GM23248 (cell line): ENCODE data around the gene ASTN1. TPM values are rescaled to one million over a fixed set of nuclear protein-coding genes. Genes with fewer than 3 reads are reported as not detected.
A peak's percentile ranks its signal among the peaks of the same experiment; 100 is the strongest.

Experiments used
- DNase-seq: peaks from one replicate; pipeline ENCODE4 v3.0.0-alpha.2; 2015
- H2AFZ ChIP-seq: fragments of 200-600 bp; sonication (generic); 2 replicates; pipeline ENCODE4 v1.6.1; 2016; ENCODE audit warnings: antibody characterized with exemption
- H3F3A ChIP-seq: fragments of 200-600 bp; sonication (generic); 2 replicates; pipeline ENCODE4 v1.6.1; 2016; ENCODE audit warnings: mild to moderate bottlenecking, antibody characterized with exemption, mixed run types; ENCODE audit not compliant: insufficient read depth
- H3K27ac ChIP-seq: fragments of 200-600 bp; sonication (generic); 2 replicates; pipeline ENCODE4 v1.5.1; 2016; ENCODE audit warnings: mild to moderate bottlenecking
- H3K27me3 ChIP-seq: fragments of 200-600 bp; sonication (generic); replicated peaks from 2 replicates; pipeline ENCODE4 v1.6.1; 2016; ENCODE audit warnings: mild to moderate bottlenecking; ENCODE audit not compliant: insufficient read depth
- H3K36me3 ChIP-seq: fragments of 200-600 bp; sonication (generic); 2 replicates; pipeline ENCODE4 v1.6.1; 2016; ENCODE audit warnings: low read depth, mild to moderate bottlenecking
- H3K4me1 ChIP-seq: fragments of 200-600 bp; sonication (generic); 2 replicates; pipeline ENCODE4 v1.6.1; 2016; ENCODE audit warnings: mild to moderate bottlenecking; ENCODE audit not compliant: insufficient read depth
- H3K4me2 ChIP-seq: fragments of 200-600 bp; sonication (generic); one replicate; pipeline ENCODE4 v1.6.1; 2016; ENCODE audit warnings: mild to moderate bottlenecking; ENCODE audit not compliant: unreplicated experiment
- H3K4me3 ChIP-seq: fragments of 200-600 bp; sonication (generic); 2 replicates; pipeline ENCODE4 v1.5.1; 2016; ENCODE audit warnings: mild to moderate bottlenecking
- H3K79me2 ChIP-seq: fragments of 200-600 bp; sonication (generic); 2 replicates; pipeline ENCODE4 v1.6.1; 2016; ENCODE audit warnings: mild to moderate bottlenecking; ENCODE audit not compliant: insufficient read depth
- H3K9ac ChIP-seq: fragments of 200-600 bp; sonication (generic); 2 replicates; pipeline ENCODE4 v1.6.1; 2016; ENCODE audit warnings: mild to moderate bottlenecking
- H3K9me2 ChIP-seq: fragments of 200-600 bp; sonication (generic); 2 replicates; pipeline ENCODE4 v1.6.1; 2016; ENCODE audit warnings: mixed run types, mild to moderate bottlenecking, moderate library complexity; ENCODE audit not compliant: insufficient read depth
- H3K9me3 ChIP-seq: fragments of 200-600 bp; sonication (generic); one replicate; pipeline ENCODE4 v1.6.1; 2017; ENCODE audit warnings: low read depth
- H4K20me1 ChIP-seq: fragments of 200-600 bp; sonication (generic); 2 replicates; pipeline ENCODE4 v1.6.0; 2016; ENCODE audit not compliant: insufficient read depth
- EZH2 ChIP-seq: fragments of 200-600 bp; sonication (generic); IDR thresholded peaks from 2 replicates; pipeline ENCODE4 v1.6.1; 2018; ENCODE audit warnings: antibody characterized with exemption, mild to moderate bottlenecking; ENCODE audit not compliant: insufficient read depth, poor library complexity, severe bottlenecking
- EZH2phosphoT487 ChIP-seq: fragments of 200-600 bp; sonication (generic); IDR thresholded peaks from 2 replicates; pipeline ENCODE4 v1.6.1; 2018; ENCODE audit warnings: antibody characterized with exemption, moderate library complexity, mild to moderate bottlenecking, low read depth; ENCODE audit not compliant: insufficient read depth
- WGBS, 2 experiments: methylation state at CpG; one replicate each; pipeline ENCODE4 v1.1.6; 2015 to 2017; ENCODE audit warnings: low lambda C conversion rate in 2 of 2, low coverage in 1 of 2; ENCODE audit errors: missing lambda C conversion rate in 2 of 2; 5-methylcytosine and 5-hydroxymethylcytosine counted together
- in situ Hi-C: fragments of 300-500 bp; cut with MboI; formaldehyde crosslinking; loops from 2 replicates; pipeline ENCODE4 v1.15.0; 2020
- polyA plus RNA-seq: library from polyadenylated mRNA; unstranded; fragments of >200 nt; fragmentation: Nextera tagmentation; extraction: Ambion mirVana; gene quantifications from 2 replicates; pipeline ENCODE4 v1.2.1, GENCODE V29; 2016
- total RNA-seq: library from RNA; depleted of rRNA; stranded (reverse); fragments of >200 nt; shearing (Covaris generic); gene quantifications from 2 replicates; pipeline ENCODE4 v1.2.3, GENCODE V29; 2014

Gene ASTN1
- total and polyA plus RNA-seq, 2 experiments from 2014 or later, result not detected

DNA sequence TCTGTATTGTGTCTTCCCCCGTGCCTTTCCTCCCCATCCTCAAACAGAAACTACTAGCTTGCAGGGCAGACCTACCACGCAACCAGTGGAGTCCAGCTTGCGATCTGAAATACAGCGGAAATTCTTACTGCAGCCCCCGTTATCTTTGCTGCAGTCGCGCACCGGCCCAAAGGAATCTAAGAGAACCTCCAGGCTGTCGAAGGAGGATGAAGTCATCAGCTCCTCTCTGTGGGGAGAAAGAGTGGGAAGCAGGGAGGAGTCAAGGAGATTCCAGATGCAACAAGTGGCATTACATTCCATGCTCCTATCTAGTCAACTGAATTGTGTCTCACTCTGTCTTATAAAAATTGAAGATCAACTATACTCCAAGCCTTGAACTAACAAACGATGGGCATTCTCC, 206.9 kb downstream of the ASTN1 start:
- Histone ChIP-seq H3K9ac (no peak overlapping the region), H3K27ac (no peak overlapping the region), H3K27me3 (no peaks in the 10 kb centered on the region), H3K4me3 (no peak overlapping the region), H3K4me2 (no peak overlapping the region), H3K9me3 (no peaks in the 10 kb centered on the region), H3K79me2 (no peaks in the 10 kb centered on the region), H2AFZ (no peak overlapping the region), H3K9me2 (no peaks in the 10 kb centered on the region), H3K4me1 (no peaks in the 10 kb centered on the region), H3K36me3 (no peaks in the 10 kb centered on the region), H4K20me1 (no peaks in the 10 kb centered on the region), H3F3A (no peaks in the 10 kb centered on the region)
- in situ Hi-C loops, result no loop called here
- no peak for DNase-seq
- TF ChIP-seq EZH2 (no peak), EZH2phosphoT487 (no peak)
- WGBS, 2 experiments, result 76% methylated on average over 10 of the region's 10 CpGs

DNA sequence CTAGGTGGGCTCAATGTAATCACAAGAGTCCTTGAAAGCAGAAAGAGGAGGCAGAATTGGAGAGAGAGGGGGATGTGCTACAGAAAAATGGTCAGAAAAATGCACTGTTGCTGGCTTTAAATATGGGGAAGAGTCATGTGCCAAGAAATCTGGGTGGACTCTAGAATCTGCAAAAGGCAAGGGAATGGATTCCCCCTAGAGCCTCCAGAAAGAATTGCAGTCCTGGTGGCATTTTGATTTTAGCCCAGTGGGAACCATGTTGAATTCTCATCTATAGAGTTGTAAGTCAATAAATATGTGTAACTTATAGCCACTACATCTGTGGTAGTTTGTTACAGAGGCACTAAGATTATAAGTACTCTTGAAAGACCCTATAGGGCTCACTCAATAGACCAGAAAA, 210.3 kb downstream of the ASTN1 start:
- H3K27me3 ChIP-seq, result no peaks in the 10 kb centered on the region; the same call in 1 of the 2 replicates
- no peak overlapping the region for H3K9ac ChIP-seq
- H4K20me1 ChIP-seq, result no peaks in the 10 kb centered on the region
- in situ Hi-C loops, result no loop called here
- no peak overlapping the region for H3K27ac ChIP-seq
- H3K4me2 ChIP-seq, result no peak overlapping the region
- H2AFZ ChIP-seq, result no peak overlapping the region
- no peaks in the 10 kb centered on the region for H3K9me2 ChIP-seq
- H3F3A ChIP-seq, result no peaks in the 10 kb centered on the region
- no peaks in the 10 kb centered on the region for H3K4me1 ChIP-seq
- no peak overlapping the region for H3K4me3 ChIP-seq
- TF ChIP-seq EZH2 (no peak), EZH2phosphoT487 (no peak)
- peak; percentile 2 for DNase-seq
- no peaks in the 10 kb centered on the region for H3K9me3 ChIP-seq
- no peaks in the 10 kb centered on the region for H3K79me2 ChIP-seq
- no peaks in the 10 kb centered on the region for H3K36me3 ChIP-seq

DNA sequence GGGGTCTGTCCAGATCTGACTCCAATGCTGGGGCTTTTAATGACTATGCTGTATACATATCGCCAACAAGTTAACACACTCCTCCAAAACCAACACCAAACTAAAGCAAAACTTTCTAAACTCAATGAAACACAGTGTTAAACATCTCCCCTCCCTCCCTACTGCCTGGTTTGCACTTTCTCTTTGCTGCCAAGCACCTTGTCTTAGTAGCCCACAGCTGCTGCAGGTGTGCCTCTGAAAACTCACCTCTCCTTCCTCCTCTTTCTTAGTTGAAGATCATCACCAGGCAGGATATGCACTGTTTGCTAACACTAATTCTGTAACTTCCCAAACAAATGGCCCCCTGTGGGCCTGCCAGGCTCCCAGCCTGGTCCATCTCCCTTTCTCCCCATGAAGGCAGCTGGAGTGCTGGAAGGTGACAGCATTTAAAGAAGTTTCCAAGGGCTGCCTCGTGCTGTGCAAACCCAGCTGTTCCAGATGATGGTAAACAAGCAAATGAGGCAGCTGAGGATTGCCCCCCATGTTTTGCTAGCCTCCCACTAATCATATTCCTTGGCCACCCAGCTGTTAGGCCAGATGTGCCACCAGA, 213.7 kb downstream of the ASTN1 start:
- Histone ChIP-seq H3K9me3 (no peaks in the 10 kb centered on the region), H3K9me2 (no peaks in the 10 kb centered on the region), H3K4me2 (no peak overlapping the region), H3F3A (no peaks in the 10 kb centered on the region), H2AFZ (no peak overlapping the region), H3K4me1 (no peaks in the 10 kb centered on the region), H4K20me1 (no peaks in the 10 kb centered on the region), H3K36me3 (no peaks in the 10 kb centered on the region), H3K4me3 (no peak overlapping the region), H3K79me2 (no peaks in the 10 kb centered on the region), H3K9ac (no peak overlapping the region), H3K27me3 (no peaks in the 10 kb centered on the region; the same call in 1 of the 2 replicates), H3K27ac (no peak overlapping the region)
- 44 to 50% methylated on average over 2 of the region's 2 CpGs for WGBS, 2 experiments
- in situ Hi-C loops, result no loop called here
- no peak for DNase-seq
- TF ChIP-seq EZH2 (no peak), EZH2phosphoT487 (no peak)

DNA sequence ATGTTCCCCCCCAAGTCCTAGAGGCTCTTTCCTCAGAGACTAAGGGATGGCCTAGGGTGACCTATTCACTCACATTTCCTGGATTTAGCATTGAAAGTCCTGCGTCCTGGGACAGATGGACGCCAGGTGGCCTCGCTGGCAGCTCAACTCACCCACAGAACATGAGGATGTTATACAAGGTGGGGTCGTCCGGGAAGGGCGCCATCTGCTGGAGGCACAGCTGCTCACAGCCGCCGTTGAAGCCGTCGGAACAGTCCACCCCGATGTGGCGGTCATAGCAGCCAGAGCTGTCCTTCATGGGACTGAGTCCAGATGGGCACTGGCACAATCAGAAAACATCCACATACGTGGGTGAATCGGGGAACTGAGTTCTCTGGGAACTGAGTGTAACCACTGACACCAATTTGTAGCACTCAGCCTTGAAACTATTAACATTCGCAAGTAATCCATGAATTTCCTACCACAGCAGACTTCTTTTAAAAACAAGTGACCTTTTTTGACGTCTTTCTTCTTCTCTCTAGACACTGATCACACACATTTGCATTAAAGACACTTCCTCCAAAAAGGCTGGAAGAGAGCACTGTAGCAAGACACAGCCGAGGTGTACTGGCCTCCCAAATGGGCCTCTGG, 215.4 kb downstream of the ASTN1 start:
- peak; percentile 43 for DNase-seq
- H3K9ac ChIP-seq, result no peak overlapping the region

More for the DNA sequence above, 215.4 kb downstream of the ASTN1 start:
- Histone ChIP-seq H2AFZ (no peak overlapping the region), H3K4me3 (no peak overlapping the region), H3K4me2 (no peak overlapping the region), H3K36me3 (no peaks in the 10 kb centered on the region), H3K4me1 (no peaks in the 10 kb centered on the region), H3K79me2 (no peaks in the 10 kb centered on the region), H3F3A (no peaks in the 10 kb centered on the region), H3K27ac (no peak overlapping the region), H3K9me3 (no peaks in the 10 kb centered on the region), H4K20me1 (no peaks in the 10 kb centered on the region), H3K27me3 (no peaks in the 10 kb centered on the region; the same call in 1 of the 2 replicates), H3K9me2 (no peaks in the 10 kb centered on the region)
- in situ Hi-C loops, result no loop called here
- TF ChIP-seq EZH2phosphoT487, result no peak
- TF ChIP-seq EZH2, result no peak
- WGBS, 2 experiments, result 24 to 25% methylated on average over 17 of the region's 17 CpGs
